Keratinocyte (primary cell): ENCODE data around the gene DPCD.

Experiments used
- EZH2 ChIP-seq: IDR thresholded peaks from one replicate; pipeline ENCODE4 v1.6.1; 2012; ENCODE audit warnings: inconsistent platforms, mild to moderate bottlenecking, low read length, moderate library complexity
- TF ChIP-seq, protein P1 (sequence below), 3 experiments: IDR thresholded peaks in 1 of 3; conservative IDR thresholded peaks in 1 of 3; optimal IDR thresholded peaks in 1 of 3; 2 replicates in 2 of 3; 3 replicates in 1 of 3; pipeline versions ENCODE3 to v1.5.1; 2011; ENCODE audit warnings: low read length in 3 of 3, mild to moderate bottlenecking in 3 of 3, moderate library complexity in 2 of 3, control low read depth in 1 of 3, inconsistent platforms in 1 of 3; ENCODE audit not compliant: insufficient read depth in 2 of 3; ENCODE audit errors: extremely low read depth in 1 of 3

DNA sequence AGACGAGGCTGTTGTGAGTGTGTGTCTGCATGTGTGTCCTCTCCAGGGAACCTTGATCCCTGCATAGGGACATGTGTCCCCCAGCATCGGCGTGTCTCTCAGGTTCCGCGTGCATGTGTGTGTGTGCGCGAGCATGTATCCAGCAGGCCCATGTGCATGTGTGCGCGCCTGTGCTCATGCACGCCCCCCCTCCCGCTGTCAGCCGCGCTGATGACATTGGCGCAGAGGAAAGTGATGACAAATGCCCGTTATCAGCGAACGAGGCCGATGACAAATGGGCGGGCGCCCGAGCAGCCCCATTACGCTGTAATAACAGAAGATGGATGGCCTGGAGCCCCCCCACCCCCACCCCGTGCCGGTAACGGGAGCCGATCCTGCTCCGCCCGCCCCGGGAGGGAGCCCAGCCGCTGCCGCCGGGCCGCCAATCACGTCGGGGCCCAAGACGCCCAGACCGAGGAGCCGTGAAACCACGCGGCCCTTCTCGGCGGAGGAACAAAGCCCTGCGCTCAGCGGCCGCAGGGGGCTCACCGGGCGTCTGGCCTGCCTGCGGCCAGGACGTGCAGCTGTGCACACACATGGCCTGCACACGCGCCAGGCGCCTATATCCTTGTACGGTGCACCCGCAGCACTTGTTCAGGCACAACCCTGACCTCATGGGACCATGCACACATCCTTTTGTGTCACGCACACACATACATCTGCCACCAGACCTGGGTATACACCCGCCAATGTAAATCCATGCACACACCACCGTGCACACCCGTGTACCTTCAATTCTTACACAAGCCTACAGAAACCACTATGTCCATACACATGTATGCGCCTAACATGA is 21.6 kb upstream of the DPCD start:
- TF ChIP-seq, protein P1, sequence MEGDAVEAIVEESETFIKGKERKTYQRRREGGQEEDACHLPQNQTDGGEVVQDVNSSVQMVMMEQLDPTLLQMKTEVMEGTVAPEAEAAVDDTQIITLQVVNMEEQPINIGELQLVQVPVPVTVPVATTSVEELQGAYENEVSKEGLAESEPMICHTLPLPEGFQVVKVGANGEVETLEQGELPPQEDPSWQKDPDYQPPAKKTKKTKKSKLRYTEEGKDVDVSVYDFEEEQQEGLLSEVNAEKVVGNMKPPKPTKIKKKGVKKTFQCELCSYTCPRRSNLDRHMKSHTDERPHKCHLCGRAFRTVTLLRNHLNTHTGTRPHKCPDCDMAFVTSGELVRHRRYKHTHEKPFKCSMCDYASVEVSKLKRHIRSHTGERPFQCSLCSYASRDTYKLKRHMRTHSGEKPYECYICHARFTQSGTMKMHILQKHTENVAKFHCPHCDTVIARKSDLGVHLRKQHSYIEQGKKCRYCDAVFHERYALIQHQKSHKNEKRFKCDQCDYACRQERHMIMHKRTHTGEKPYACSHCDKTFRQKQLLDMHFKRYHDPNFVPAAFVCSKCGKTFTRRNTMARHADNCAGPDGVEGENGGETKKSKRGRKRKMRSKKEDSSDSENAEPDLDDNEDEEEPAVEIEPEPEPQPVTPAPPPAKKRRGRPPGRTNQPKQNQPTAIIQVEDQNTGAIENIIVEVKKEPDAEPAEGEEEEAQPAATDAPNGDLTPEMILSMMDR (optimal IDR thresholded peaks at IDR 0.05 in 1 of 3, IDR thresholded peaks at IDR 0.05 in 1 of 3, conservative IDR thresholded peaks at IDR 0.05 in 1 of 3; ENCODE audit: extremely low read depth in 1 of 3, insufficient read depth in 2 of 3, low read length in 3 of 3): no peak
- no peak for TF ChIP-seq EZH2
